AG09319 (cell line): ENCODE results near the gene TMC3.
"Not testable (repeated sequence)": the region's sequence is repeated elsewhere in the genome, so short reads cannot be mapped to it uniquely, and the experiment has no call there.

Source experiments
- DNase-seq: peaks from one replicate; pipeline ENCODE4 v3.0.0-alpha.2; 2010; ENCODE audit warnings: low read depth; ENCODE audit errors: extremely low read depth
- CTCF ChIP-seq: IDR thresholded peaks from 2 replicates; pipeline ENCODE4 v1.5.1; 2011; ENCODE audit warnings: low read depth, mild to moderate bottlenecking, inconsistent platforms, low read length, moderate library complexity

The TMC3 gene

GRCh38 chr15:81373775-81374395, at the start of gene TMC3:
Gene TMC3 (minus strand): TSS chr15:81374213. CDS start chr15:81374077, 136 bp downstream.
- DNase-seq: no peak
- no peak for TF ChIP-seq CTCF

- TF ChIP-seq CTCF: no peak
- DNase-seq: no peak
These were observed 47.4 kb upstream of the TMC3 start for GRCh38 chr15:81421461-81421860.

- no peak for TF ChIP-seq CTCF
- no peak for DNase-seq
These were observed 45.4 kb upstream of the TMC3 start for GRCh38 chr15:81419332-81419943.

DNA sequence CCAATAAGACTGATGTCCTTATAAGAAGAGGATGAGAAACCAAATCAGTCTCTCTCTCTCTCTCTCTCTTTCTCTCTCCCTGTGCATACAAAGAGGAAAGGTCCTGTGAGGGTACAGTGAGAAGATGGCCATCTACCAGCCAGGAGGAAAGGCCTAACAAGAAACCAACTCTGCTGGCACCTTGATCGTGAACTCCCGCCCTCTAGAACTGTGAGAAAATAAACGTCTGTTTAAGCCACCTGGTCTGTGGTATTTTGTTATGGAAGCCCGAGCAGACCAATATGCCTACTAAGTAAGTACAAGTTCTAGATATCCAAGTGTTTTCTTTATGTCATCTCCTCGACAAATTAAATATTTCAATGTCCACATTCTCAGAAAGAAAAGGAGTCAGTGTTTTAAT, 44.9 kb upstream of the TMC3 start:
- no peak for DNase-seq
- TF ChIP-seq CTCF: no peak

DNA sequence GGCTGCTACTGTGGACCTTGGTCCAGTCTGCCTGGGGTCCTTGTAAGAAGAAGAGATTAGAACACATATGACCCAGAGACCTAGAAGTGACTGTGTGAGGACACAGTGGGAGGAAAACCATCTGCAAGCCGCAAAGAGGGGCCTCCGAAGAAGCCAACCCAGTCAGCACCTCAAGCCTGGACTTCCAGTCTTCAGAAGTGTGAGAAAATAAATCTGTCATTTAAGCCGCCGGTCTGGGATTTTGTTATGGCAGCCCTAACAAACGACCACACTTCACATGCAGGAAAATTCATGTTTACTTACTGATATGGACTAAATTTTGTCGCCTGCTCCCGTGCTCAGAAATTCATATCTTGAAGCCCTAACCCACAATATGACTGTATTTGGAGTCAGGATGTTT, 44.4 kb upstream of the TMC3 start:
- TF ChIP-seq CTCF: no peak

GRCh38 chr15:81414274-81414968, 40.4 kb upstream of the TMC3 start:
- not testable (repeated sequence) for DNase-seq

More for the DNA sequence above, 44.4 kb upstream of the TMC3 start:
- DNase-seq: no peak

DNA sequence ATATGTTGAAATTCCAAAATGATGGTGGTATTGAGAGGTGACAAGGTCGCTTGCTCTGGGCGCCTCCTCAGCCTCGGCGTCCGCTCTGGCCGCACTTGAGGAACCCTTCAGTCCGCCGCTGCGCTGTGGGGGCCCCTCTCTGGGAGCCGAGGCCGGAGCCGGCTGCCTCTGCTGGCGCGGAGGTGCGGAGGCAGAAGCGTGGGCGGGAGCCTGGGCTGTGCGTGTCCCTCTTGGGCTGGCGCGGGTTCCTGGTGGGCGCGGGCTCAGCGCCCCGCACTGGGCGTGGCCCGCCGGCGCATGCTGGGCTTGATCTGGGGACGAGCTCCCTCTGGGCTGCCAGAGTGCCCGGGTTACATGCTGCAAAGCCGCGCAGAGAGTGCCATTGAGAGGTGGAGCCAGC, 39.8 kb upstream of the TMC3 start:
- no peak for TF ChIP-seq CTCF
- no peak for DNase-seq
